ENCODE measurements around the gene HOXC12. TPM values are rescaled to one million over a fixed set of nuclear protein-coding genes. Genes with fewer than 3 reads are reported as not detected.

Gene HOXC12
- total RNA-seq, 3 donors from 2014 or later: 0.15 TPM; not detected in 2

DNA sequence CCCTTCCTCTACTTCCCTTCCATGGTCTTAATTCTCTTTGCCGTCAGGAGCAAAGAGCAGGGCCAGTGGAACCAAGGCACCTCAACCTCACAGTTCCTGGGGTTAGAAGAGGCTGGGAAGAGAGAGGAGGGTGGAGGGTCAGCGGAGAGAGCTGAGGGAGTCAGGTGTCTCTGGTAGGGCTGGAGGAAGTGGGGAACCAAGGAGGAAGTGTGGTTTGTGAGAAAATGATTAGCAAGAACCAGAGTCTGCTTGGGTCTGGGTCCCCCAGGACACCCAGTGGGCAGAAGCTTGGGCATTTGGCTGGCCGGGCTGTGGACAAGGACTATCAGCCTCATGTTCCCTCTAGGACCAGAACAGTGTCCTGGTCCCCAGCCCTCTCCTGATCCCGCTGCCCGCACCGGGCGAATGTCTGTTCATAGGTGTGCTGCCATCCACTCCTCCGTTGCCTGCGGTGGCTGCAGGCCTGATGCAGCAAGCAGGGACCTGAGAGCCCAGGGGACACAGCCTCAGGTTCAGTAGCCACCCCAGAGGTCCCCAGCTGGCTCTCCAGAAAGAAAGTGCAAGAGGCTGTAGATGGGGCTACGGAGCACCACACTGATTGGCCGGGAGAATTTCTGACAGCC, 2.3 kb downstream of the HOXC12 start:
- Histone ChIP-seq H3K4me3 (no peak overlapping the region), H3K9me3 (no peaks in the 10 kb centered on the region), H3K27ac (no peak overlapping the region), H3K27me3 (peaks cover 31 to 99% of the 10 kb centered on the region in 2 donors), H3K36me3 (no peaks in the 10 kb centered on the region), H3K4me1 (no peaks in the 10 kb centered on the region)
- DNase-seq (ENCODE audit: low spot score in 2 of 2): no peak
- intact Hi-C loops (cut with DNase I; ENCODE audit: low total_unique reads): no loop called here
- TF ChIP-seq, protein P1, sequence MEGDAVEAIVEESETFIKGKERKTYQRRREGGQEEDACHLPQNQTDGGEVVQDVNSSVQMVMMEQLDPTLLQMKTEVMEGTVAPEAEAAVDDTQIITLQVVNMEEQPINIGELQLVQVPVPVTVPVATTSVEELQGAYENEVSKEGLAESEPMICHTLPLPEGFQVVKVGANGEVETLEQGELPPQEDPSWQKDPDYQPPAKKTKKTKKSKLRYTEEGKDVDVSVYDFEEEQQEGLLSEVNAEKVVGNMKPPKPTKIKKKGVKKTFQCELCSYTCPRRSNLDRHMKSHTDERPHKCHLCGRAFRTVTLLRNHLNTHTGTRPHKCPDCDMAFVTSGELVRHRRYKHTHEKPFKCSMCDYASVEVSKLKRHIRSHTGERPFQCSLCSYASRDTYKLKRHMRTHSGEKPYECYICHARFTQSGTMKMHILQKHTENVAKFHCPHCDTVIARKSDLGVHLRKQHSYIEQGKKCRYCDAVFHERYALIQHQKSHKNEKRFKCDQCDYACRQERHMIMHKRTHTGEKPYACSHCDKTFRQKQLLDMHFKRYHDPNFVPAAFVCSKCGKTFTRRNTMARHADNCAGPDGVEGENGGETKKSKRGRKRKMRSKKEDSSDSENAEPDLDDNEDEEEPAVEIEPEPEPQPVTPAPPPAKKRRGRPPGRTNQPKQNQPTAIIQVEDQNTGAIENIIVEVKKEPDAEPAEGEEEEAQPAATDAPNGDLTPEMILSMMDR (IDR thresholded peaks at IDR 0.05): no peak
- TF ChIP-seq POLR2A (IDR thresholded peaks at IDR 0.05): no peak
- no peak for TF ChIP-seq POLR2AphosphoS5 (IDR thresholded peaks at IDR 0.05)

DNA sequence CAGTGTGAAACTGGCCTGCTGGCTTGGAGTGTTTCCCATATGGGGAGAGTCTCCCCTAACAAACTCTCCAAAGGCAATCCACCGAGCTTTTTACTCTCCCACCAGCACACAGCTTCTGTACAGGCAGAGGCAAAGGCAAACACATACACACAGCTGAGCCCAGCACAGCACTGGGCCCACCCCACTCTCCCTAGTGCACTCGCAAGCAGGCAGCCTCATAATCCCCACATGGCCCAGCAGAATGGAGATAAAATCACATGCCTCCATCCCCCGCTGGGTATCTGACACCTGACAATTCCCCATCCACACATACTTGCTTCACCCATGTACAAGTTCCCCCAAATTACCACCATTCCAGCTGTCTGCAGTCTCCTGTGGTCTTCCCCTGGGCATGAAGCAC, 3.4 kb downstream of the HOXC12 start:
- H3K36me3 ChIP-seq: no peaks in the 10 kb centered on the region
- no peaks in the 10 kb centered on the region for H3K9me3 ChIP-seq
- intact Hi-C loops (cut with DNase I; ENCODE audit: low total_unique reads): no loop called here
- no peak for TF ChIP-seq POLR2AphosphoS5 (IDR thresholded peaks at IDR 0.05)
- no peak for TF ChIP-seq POLR2A (IDR thresholded peaks at IDR 0.05)
- TF ChIP-seq, protein P1 (IDR thresholded peaks at IDR 0.05): no peak
- DNase-seq (ENCODE audit: low spot score in 2 of 2): no peak
- H3K4me3 ChIP-seq: no peak overlapping the region
- no peak overlapping the region for H3K27ac ChIP-seq
- H3K27me3 ChIP-seq: peaks cover 31 to 99% of the 10 kb centered on the region in 2 donors
- no peaks in the 10 kb centered on the region for H3K4me1 ChIP-seq

DNA sequence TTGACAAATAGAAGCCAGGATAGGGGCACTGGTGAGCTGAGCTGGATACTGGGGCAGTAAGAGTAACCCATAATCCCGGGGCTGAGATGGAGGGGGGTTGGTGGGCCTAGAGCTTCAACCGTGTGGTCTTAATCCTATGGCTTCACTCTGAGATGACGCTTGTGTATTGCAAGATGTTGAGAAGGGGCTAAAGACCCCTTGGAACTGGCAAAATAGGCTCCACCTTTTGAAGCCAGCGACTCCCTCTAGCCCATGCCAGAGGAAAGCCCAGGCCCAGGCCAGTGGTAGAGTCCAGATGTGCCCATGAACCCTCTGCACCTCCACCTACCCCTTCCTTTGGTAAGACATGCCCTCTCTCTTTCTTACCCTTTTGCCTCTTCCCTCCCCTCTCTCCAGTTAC, 4.6 kb downstream of the HOXC12 start:
- DNase-seq (ENCODE audit: low spot score in 2 of 2): no peak
- intact Hi-C loops (cut with DNase I; ENCODE audit: low total_unique reads): no loop called here
- no peaks in the 10 kb centered on the region for H3K4me1 ChIP-seq
- H3K36me3 ChIP-seq: no peaks in the 10 kb centered on the region
- H3K9me3 ChIP-seq: no peaks in the 10 kb centered on the region
- no peak overlapping the region for H3K4me3 ChIP-seq
- TF ChIP-seq POLR2AphosphoS5 (IDR thresholded peaks at IDR 0.05) (no peak), POLR2A (IDR thresholded peaks at IDR 0.05) (no peak)
- TF ChIP-seq, protein P1 (IDR thresholded peaks at IDR 0.05): no peak
- H3K27me3 ChIP-seq: peaks cover 26 to 99% of the 10 kb centered on the region in 2 donors
- H3K27ac ChIP-seq: no peak overlapping the region

DNA sequence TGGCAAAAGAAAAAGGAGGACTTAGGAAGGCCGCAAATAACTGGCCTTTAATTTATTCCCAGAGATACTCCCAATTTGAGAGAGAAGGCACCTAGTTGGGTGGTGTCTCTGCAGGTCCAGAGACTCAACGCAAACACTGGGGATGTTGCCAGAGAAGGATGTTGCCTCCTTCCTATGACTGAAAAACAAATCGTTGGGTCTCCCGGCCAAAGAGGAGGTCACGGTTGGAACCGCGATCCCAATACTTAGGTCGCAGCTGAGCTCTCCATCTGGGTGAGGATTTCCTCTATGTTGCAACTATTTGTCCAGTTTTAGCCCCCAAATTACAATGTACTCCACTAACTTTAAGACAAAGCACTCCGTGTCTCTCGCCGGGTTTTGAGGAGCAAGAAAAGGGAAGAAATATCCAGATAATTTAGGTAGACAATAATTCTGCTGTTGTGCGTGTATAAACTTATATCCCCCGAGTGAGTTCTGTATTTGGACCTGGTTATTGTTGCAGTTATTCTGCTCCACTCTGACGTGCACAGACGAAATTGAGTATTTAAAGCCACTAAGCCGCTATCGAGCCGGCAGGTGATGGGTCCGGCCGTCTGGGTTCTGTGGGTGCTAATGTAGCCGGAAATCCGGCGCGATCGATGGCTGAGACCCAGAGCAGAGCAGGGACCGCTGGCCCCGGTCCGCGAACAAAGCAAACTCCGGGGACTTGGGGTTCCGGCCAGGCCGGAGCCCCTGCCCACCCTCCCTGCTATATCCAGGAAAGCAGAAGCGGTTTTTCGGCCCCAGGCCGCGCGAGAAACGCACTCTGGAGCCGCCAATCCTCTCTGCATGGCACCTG, 5.7 kb downstream of the HOXC12 start:
- no peaks in the 10 kb centered on the region for H3K36me3 ChIP-seq
- H3K9me3 ChIP-seq: no peaks in the 10 kb centered on the region
- DNase-seq (ENCODE audit: low spot score in 2 of 2): no peak
- H3K4me3 ChIP-seq: peak overlapping the region in 2 of 3 donors; percentile 5 to 47
- TF ChIP-seq POLR2A (IDR thresholded peaks at IDR 0.05) (no peak), POLR2AphosphoS5 (IDR thresholded peaks at IDR 0.05) (no peak)
- TF ChIP-seq, protein P1 (IDR thresholded peaks at IDR 0.05): no peak
- no peaks in the 10 kb centered on the region for H3K4me1 ChIP-seq
- H3K27me3 ChIP-seq: peaks cover 18 to 99% of the 10 kb centered on the region in 2 donors
- H3K27ac ChIP-seq: no peak overlapping the region
- intact Hi-C loops (cut with DNase I; ENCODE audit: low total_unique reads): no loop called here
